DMS 273 (cell line): ENCODE results near the gene HTR2A.

Experiments
- DNase-seq: peaks from one replicate; lab custom pipeline; 2025; ENCODE audit not compliant: unreplicated experiment; lab: John Stamatoyannopoulos, UW

HTR2A gene

DNA sequence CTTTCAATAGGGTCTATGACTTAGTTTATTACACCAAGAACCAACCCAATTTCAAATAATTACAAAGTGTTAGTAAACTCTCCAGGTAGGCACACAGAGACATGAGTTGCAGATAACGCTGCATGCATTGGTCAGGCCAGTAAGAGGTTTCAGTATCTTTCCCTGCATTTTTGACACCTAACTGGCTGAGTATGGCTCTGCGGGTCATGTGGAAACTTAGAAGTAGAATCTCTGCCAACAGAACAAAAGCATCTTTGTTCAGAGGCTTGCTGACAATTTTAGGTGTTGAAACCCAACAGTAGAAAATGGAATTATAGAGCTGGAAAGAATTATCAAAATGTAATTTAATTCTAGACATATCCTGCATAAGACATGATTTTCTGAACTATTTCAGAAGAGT, 25.3 kb downstream of the HTR2A start:
- no peak for DNase-seq

DNA sequence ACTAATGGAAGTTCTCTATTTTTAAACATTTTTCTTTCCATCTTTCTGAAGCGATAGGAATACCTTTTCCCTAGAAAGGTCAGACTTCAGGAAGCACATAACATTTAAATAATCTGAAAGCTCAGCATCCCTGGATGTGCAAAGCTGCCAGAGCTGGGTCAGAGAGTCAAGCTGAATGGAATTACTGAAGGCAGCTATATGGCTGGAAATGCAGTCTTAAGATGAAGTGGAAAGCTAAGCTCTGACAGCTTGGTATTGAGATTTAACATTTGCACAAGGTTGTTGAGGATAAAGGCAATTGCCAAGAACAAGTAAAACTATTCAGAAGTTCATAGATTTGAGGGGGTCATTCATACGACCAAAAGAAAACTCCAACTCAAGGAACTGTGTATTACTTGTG, 28.8 kb downstream of the HTR2A start:
- no peak for DNase-seq

DNA sequence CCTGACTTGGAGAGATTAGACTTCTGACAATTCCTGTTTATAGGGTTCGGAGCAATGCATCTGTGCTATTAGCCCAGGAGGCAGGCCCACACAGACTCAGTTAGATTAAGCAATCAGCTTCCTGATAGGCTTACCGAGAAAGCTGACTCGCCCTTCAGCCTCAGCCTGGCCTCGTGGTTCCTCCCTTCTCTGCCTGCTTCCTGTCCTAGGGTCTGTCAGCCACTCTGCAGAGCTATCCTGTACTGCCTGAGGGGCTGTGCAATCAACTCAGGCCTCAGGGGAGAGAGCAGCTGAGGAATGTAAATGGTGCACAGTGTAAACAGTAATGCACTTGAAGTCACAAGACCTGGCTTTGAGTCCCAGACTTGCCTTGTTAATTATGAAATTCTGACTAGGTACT, 30.7 kb downstream of the HTR2A start:
- no peak for DNase-seq

DNA sequence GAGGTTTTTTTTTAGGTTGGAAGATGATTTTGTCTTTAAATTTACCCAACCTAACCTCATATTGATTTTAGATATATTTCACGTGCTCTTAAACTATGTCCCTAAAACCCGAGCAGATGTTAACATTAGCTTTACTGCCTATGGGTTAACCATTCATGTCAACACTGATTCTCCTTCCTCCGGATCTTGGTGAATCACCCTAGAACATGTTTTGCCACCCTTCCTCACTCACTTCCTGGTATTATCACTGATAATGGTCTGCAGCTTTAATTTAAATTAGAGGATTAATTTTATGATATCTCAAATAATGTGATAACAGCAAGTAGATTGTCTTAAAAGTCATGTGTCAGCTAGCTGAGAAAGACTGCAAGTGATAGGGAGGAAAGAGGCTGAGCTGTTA, 31.9 kb downstream of the HTR2A start:
- no peak for DNase-seq

DNA sequence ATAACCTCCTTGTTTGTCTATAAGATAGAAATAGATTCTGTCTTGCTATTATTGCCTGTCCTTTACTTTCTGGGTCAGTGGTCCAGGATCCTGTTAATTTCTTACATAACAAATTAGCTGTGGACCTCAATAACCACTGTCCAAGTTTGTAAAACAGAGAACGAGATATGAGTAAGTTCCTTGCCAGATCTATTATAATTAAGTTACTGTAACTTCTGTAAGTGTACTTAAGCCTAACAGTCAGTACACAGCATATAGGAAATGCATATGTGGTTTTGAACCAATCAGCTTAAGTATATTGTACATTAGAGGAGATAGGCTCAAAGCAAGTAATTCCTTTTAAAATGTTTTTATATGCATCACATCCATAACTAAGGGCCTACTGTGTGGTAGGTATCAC, 34.9 kb downstream of the HTR2A start:
- DNase-seq = no peak

DNA sequence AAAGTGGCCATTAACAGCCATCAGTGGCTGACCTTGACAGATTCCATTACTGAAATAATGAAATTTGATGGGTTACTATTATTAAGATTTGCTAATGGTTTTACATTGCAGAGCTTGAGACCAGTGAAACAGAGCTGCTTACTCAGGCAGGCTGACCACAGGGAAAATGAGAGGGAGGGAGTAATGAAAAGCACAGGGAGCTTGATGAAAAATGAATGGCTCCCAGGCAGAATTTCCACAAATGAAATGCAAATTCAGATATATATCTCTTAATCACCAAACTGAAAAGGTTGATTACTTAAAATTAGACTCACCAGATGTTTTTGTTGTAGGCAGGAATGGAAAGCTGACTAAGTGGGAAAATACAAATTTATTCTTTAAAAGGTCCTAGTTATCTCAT, 36.1 kb downstream of the HTR2A start:
- DNase-seq = no peak

DNA sequence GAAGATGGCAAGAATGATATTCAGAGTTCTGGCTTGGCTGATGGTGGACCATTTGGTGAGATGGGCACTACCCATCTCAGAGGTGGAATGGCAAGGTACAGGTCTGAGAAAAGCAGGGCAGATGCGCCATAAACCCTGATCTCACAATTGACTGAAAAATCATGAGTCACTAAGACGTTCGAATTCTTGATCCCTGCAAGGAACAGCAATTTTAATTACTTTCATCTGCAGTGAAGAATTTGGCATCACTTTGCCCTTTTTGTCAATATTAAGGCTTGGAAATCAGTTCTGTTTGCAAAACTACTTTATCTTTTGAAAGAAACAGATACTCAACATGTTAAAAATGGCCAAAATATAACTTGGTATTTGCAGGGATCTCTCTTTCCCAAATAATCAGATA, 38.1 kb downstream of the HTR2A start:
- DNase-seq = no peak

DNA sequence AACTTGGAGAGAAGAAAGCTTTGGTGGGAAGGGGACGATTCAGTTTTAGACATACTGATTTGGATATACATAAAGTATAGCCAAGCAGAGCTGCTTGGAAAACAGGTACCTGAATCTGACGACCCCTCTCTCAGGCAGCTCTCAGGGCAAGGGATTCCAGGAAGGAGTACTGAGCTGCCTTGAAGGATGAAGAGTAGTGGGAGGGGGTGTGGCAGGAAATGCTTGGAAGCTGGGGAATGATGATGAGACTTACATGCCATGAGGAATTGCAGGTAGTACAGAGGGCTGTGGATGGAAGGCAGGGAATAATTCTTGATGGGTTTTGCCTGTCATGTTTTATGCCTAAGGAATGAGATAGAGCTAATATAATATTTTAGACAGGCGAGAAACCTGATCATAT, 38.7 kb downstream of the HTR2A start:
- no peak for DNase-seq

DNA sequence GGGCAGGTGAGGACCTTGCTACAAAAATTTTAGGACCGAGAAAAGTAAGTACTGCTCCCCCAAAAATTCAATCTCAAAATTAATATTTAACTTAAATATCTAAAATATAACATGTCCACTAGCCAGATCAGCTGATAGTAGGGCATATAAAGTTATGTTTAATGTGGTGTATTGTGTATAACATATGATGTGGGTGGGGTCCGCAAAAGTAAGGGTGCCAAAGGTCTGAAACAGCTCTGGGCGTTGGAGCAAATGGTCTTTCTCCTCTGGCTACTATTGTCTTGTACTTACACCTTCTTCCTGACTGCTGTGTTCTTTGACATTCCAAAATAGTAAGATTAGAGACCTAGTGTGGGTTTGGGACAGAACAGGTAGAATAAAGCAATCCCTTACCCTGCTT, 41.2 kb downstream of the HTR2A start:
- DNase-seq = no peak

DNA sequence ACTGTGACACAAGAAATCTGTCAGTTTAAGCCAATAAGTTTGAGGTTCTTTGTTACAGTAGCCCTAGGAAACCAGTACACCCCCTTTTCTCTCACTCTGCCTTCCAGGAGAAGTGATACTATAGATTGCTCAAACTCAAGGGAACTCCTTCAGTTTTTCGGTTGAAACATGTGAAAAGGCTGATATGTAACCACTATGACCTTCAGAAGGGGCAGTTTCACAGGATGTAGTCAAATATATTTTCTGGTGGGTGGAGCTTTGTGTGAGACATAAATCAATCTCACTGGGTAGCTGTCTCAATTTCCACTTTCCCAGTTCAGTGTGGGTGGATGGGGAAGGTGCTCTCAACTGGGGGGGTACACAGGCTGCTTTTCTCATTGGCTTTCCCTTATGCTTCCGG, 41.7 kb downstream of the HTR2A start:
- DNase-seq = no peak

DNA sequence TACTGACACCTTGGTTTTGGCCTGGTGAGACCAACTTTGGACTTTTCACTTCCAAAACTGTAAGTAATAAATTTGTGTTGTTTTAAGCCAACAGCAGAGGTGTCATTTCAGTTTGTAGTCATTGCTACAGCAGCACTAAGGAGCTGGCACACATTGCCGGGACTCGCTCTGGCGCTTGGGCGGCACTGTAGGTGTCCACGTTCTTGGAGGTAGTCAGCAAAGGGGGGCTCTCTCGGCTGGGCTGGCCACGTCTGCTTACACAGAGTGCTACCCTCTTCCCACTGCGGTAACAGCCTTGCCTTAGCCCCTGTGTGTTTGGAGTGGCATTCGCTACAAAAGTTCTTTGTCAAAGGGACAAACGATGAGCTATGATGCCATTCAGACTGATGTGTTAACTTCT, 44.7 kb downstream of the HTR2A start:
- DNase-seq = no peak

DNA sequence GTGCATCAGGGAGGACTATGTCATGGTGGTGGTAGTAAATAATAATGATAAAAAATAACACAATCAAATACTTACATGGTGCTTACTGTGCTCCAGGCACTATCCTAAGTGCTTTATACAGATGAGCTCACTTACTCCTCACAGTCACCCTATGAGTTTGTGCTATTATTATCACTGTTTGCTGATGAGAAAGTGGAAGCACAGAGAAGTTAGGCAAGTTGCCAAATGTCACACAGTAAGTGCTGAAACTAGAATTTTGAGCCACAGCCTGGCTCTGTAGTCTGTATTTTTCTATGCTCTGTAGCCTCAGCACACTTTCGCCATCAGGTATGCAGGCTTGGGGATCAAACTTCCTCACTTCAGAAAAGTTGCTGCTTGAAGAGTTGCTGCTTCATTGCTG, 46.6 kb downstream of the HTR2A start:
- no peak for DNase-seq

DNA sequence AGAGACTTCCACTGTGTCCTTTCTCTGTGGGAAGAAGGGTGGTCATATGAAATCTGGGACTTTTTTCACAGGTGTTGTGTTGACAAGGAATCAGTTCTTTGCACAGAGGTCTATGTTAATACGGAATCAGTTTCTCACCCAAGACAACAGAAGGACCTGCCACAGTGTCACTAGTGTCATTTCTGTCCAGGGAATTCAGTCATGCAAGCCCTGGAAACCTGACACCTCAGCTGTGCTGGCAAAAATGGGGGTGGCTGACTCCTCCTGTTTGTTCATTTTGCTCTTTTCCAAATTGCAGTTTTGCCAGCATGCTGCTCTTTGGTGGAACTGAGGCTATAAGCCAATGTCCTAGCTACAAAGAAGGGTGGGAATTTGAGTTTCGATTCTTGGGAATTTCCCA, 50.1 kb downstream of the HTR2A start:
- DNase-seq = no peak

DNA sequence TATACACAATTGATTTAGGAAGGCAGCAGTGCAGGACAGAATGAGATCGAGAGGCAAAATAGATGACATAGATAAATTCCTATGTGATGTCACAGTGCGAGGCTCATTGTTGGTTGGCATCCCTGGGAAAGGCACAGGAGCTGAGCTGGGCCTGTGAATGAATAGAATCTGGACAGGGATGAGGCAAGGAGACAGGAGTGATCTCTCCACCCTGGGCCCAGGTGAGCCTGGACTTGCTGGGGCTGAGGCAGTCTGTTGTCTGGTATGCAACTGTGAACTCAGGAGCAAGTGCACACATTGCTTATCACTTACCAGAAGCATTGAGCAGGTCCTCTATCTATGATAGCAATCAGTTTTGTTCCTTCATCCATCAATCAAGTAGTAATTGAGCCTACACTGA, 51.7 kb downstream of the HTR2A start:
- no peak for DNase-seq

DNA sequence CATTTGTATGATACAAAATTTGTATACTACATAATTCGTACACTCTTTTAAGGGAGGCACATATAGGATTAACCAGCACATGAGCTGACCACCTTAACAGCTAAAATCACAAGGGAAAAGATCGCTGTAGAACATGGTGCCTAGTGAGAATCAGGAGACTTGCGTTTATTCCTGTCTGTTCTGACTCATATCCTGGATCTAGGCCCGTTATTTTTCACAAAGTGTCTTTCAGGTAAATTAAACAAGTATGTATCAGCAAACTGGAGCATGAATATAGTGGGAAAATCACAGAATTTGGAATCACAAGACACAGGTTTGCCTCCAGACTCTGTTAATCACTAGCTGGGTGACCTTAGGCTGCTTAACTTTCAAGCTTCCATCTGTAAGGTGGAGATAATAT, 52.4 kb downstream of the HTR2A start:
- DNase-seq = no peak

DNA sequence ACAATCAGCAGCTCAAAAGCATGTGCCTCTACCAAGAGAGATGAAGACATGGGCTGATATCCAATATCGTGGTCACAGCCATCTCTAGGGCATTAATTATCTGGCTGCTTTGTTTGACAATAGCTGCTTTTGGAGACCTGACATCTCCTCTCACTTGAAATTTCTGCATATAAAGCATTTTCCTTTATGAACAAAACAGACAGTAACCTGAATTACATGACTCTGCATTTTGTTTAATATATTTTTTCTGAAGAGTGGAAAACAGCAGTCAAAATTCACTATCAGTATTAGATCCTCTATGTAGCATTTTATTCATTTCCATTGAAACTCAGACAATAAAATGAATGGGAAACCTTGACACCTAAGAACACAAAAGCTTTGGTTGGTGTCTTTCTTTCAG, 57.5 kb downstream of the HTR2A start:
- no peak for DNase-seq

DNA sequence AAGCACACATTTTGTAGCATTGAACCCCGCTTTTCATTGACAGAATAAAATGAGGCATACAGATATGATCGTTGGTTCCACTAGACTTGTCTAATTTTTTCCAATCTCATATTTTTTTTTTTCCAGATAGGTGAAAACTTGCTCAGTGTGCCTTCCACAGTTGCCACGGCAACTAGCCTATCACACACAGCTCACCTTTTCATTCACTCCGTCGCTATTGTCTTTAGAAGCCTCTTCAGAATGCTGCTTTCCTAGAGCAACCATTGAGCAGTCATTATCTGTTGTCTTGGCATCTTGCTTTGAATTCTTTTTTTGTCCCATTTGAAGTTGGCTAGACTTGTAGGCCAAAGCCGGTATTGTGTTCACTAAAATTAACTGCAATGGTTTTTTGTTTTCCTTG, 62.2 kb downstream of the HTR2A start:
- DNase-seq = no peak

DNA sequence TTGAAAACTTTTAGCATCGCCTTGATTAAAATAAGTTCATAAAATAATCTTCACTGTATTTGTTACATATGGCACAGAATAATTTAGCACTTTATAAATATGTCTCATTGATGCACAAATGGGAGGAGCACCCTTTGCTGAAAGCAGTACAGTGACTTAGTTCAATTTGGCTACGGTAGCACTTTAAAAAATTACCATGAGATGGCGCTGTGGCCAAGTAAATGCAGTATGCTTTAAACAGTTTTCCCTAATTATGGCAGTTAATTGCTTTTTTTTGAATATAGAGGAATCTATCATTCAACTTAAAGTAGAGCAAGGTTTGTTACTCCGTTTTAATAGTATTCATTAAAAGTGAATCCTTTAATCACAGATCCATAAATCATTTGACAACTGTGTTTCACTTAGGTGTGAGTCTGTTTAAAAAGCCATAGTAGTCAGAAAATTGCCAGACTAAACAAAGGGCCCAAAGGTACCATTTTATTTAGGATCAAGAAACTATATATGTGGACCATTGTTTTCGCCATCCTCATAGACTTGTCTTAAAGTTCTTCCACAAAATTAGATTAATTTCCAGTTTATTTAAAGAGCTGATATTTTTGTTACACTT, 65.2 kb downstream of the HTR2A start:
- DNase-seq = peak; percentile 66

DNA sequence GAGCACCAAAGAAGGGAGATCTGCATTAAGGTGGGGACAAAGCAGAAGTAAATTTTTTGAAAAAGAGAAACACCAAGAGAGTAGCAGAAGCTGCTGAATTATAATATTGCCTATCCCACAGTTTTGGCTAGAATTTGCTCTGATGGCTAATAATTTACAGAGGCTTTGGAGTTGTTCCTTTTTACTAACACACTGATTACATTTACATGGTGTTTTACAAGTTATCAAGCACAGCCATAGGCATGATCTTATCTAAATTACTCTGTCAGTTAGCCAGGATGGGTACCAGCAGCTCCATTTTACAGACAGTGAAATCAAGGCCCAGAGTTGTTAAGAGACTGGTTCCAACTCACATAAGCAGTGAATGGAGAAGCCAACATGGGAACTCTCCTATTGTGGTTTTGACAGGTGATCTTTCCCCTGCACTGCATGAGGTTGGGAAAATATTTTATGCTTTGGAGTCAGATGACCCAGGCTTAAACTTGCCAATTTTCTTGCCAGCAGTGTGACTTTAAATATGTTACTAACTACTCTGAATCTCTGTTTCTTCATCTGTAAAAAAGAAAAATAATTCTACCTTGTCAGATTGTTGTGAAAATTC, 66.3 kb downstream of the HTR2A start:
- no peak for DNase-seq

DNA sequence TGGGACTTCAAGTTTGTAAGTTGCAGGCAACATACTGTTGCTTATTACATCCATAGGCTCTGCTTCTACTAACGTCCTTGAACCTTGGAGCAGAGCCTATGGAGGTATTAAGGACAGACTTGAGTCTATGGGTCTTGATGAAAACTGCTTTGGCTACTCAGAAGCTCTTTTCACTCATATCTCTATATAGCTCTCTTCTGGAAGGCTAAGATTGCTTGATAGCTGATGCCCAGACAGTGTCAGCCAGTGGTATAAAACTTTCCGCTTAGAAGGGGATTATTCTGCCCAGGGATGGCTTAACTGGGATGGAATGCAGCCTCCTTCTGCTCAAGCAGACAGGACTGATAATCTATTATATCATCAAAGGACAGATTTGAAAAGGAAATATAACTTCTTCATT, 74.3 kb downstream of the HTR2A start:
- no peak for DNase-seq

DNA sequence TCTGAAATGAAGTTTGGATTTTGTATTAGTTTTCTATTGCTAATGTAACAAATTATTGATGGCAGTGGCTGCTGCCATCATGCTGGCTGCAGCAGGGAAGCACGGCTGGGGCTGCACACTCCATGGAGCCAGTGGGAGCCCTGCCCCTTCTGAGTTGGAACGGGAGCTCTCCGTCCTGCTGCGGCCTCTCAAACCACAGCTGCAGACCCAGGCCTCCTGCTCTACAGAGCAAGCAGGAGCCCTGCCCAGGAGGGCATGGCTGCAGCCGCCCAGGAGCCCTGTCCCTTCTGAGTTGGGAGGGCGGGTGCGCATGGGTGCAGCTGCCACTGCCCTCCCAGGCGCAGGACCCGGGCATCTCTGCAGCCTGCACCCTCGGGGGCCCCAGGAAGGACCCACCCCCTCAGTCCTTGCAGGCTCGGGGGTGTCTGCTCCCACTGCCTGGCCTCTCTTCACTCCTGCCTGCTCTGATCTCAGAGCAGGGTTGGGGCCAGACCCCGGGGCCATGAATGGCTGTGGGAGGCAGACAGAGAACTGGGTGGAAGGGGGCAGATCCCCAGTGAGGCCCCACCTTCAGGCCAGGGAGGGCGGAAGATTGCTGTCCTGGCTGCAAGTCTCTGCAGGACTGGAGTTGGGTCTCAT, 78.9 kb downstream of the HTR2A start:
- no peak for DNase-seq

DNA sequence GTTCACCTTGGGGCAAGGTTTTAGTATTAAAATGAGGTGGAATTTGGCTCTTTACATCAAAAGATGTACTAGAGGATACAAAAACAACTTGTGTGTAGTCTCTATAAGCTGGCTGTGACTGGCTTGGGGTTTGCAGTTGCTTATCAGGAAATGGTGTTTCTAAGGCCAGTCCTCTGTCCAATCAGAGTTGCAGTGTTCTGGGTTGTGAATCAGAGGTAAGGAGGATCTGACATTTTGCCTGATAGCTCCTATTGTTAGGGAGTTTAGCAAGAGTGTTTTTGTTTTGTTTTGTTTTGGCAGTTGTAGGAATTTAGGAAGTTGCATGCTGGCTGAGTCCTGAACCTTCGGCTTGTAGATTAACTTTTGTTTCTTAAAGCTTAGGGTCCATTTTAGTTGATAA, 79.8 kb downstream of the HTR2A start:
- no peak for DNase-seq

DNA sequence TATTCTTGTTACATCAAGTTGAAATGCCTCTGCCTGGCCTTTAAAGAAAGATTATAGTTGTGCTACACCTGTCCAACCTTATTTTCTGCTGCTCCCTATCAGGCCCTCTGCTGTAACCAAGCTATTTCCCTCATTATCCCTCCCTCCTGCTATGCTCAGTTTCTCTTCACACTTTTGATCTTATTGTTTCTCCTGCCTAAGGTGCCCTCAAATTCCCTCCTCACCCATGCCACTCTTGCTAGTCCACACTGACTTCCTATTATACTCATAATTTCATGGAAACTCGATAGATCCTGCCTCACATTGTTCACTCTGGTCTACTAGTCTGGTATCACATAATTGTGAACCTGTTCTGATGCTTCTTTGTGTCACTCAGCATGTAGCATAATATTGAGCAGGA, 80.5 kb downstream of the HTR2A start:
- no peak for DNase-seq
